GM21381 (cell line): ENCODE measurements around the gene GNAO1.

Experiments used
- ATAC-seq: cut with Tn5 transposase; IDR thresholded peaks from one replicate; pipeline ENCODE4 v1.9.1; 2021; ENCODE audit warnings: mild to moderate bottlenecking, moderate library complexity; ENCODE audit not compliant: unreplicated experiment

GNAO1 gene

DNA sequence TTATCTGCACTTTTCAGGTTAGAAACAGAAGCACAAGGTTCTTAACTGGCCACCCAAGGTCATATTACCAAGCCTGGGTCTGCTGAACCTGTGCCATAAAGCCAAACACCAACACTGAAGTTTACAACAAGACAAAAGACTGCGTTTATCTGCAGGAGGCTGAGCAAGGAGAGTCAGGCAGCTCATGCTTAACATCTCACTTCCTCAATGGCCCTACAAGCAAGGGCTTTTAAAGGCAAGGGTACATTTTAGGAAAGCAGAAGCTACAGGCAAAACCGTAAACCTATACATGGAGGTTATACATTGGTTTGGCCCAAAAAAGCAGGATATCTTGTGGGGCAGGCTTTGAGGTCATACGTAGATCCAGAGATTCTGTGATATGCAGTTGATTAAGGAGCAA is 91.2 kb downstream of the GNAO1 start:
- ATAC-seq: no peak

DNA sequence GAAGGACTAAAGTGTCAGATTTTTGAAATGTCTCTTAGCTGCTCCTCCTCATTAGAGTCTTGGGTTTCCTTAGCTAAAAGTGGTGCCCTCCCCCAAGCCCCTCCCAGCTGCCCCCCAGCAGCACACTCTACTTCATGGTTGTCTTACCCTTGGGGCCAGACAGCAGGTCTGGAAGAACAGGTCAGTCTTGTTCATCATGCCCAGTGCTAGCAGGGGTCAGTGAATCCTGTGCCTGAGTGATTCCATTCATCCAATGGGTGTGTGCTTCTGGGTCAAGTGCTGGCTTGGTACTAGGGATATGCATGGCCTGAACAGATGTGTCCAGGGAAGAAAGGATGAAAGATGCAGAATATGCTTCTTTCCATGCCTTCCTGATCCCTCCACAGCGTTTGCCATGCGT is 93.2 kb downstream of the GNAO1 start:
- no peak for ATAC-seq

DNA sequence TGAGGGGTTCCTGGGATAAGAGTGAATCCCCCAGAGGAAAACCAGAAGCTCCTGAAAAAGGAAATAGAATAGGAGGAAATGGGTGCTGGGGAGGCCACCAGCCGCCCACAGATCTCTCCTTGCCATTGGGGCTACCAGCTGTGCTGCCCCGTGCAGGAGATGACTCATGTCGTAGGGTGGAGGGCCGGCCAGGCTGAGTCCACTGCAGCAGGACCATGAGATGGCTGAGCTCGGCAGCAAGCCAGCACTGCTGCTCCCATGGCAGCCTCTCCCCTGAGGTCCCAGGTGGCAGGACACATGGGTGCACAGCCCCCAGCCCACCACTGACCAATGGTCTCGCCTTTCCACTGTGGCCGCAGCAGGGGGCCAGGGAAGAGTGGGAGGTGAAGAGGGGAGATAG is 95.5 kb downstream of the GNAO1 start:
- ATAC-seq: no peak

DNA sequence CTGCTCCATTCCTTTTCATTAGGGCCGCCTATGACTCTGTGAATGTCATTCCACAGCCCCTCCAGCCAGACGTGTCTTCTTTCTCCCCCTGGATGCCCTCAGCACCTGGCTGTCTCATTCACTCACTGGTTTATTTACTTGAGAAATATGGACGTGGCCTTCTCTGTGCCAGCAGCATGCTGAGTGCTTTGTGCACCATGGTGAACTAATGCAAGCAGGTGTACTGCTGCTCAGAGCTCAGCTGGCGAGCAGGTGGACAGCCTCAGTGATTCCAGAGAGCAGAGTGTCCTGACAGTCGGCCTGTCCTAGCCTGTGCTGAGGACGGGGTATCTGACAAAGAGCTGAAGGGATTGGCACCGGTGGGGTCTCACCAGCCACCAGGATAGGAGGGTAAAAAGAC is 96.7 kb downstream of the GNAO1 start:
- ATAC-seq: no peak

DNA sequence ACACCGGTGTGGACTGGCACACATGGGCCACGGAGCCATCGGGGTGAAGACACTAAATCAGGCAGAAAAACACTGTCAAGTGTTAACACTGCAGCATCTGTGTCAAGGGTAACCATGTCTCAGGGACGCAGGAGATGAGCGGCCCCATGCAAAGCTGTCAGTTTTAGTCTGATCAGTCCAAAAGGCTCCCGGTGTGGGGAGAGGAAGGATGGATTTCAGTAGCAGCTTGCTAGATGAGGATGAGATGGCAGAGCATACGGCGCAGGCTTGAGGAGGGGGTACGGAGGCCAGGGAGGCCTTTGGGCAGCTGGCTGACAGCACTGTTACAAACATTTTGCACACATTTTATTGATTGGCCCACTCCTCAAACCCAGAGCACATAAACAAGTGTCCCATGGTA is 98.1 kb downstream of the GNAO1 start:
- ATAC-seq: no peak

DNA sequence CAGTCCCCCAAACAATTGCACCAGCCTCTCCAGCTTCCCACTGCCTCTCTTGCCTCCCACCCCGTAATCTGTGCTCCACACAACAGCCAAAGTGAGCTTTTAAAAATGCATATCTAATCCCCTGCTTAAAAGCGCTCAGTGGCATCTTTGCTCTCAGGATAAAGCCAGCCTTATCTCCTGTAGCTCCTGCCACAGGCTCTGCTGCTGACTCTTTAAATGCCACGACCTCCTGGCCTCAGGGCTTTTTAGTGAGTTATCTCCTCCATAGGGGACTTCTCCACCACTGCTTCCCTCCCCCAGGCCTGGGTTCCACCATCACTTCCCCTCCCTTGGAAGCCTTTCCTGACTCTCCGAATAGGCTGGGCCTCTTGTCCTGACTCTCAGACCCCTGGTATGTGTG is 98.6 kb downstream of the GNAO1 start:
- ATAC-seq: no peak

DNA sequence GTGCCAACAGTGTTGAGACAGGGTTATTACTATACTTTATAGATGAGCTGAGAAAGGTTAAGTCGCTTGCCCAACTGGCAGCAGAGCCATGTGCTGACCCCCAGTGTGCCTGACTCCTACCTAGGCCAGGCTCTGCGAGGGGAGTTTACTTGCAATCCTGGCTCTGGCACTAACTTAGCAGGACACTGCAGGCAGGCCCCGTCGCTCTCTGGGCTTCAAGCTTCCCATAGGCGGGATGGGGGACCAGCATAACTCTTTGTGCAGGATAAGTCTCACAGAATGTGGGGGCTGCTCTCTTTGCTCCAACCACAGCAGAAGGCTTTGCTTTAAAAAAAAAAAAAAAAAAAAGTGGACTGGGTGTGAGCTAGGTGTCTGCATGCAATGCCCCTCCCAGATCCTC is 102.7 kb downstream of the GNAO1 start:
- no peak for ATAC-seq

DNA sequence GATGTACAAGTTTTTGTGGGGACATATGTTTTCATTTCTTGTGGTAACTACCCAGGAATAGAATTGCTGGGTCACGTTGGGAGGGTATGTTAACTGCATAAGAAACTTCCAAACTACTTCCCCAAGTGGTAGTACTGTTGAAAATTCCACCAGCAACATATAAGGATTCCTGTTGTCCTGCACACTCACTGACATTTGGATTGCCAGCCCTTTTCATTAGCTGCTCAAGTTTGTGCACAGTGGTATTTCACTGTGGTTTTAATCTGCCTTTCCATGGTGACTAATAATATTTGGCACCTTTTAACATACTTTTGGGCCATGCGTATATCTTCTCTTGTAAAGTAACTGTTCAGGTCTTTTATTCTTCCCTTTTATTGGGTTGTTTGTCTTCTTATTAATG is 103.3 kb downstream of the GNAO1 start:
- no peak for ATAC-seq

DNA sequence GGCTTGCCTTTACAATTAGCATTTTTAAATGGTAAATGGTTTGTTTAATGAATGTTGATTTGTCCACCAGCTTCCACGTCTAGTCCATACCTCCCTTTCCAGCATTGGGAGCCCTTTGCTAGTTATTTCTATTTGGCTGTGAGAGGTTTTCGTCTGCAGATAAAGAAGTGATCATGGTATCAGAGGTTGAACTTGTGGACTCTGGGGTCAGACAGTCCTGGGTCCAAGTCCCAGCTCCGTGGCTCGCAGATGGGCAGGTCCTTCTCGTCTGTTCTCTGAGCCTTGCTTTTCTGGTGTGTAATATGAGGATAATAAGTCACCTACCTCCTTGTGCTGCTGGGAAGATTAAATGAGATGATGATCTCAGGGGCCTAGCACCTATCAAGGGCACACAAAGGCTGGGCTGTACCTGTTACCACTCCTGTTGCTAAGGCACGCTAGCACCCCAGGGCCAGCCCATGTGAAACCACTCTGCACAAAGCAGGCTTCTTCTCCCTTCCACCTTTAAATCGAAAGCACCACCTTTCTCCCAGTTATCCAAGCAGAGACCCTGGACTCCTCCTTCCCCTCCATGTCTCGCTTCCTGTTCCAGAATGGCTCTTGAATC is 103.9 kb downstream of the GNAO1 start:
- no peak for ATAC-seq

DNA sequence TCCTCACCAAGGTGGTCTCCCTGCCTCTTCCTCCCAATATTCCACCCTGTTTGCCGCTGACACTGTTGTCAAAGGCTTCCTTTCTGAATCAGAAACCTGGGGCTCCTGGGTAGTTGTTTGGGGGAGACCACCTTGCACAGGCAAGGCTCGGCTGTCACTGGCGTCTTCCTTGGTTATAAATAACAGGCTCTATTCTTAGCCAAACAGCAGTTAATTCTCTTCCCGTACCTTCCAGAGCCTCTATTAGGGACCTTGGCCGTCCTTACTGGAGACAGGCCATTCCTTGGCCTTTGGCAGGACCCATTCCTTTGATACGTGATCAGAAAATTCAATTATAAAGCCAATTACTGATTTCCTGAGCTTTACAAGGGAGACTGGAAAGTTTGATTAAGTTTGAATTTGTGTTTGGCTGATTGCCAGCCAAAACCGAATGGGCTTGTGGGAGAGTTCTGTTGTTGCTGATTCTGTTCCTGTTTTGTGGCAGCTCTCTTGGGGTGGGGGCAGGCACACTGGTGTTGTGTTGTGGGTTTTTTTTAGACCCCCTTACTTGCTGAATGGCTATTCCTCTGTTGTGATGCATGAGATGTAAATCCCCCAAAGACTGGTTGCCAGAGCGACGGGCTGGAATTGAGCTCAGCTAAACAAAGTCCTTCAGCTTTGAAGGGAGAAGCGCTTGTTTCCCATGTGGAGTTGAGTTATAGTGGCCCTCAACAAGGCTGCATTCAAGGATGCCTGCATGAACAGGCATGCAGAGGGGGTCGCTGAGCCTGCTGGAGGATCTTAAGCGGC is 104.6 kb downstream of the GNAO1 start:
- no peak for ATAC-seq

DNA sequence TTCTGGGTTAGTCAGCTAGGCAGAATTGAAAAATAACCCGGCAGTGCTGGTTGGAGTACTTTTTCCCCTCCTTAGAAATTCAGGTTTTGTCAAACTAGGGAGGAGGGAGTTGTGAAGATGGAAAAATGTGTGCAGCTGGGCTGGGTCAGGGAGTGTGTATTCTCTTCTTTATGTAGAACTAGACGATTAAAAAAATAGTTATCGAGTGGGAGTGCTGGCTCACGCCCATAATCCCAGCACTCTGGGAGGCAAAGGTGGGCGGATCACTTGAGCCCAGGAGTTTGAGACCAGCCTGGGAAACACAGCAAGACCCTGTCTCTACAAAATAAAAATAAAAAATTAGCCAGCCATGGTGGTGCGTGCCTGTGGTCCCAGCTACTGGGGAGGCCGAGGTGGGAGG is 106.4 kb downstream of the GNAO1 start:
- ATAC-seq: no peak

DNA sequence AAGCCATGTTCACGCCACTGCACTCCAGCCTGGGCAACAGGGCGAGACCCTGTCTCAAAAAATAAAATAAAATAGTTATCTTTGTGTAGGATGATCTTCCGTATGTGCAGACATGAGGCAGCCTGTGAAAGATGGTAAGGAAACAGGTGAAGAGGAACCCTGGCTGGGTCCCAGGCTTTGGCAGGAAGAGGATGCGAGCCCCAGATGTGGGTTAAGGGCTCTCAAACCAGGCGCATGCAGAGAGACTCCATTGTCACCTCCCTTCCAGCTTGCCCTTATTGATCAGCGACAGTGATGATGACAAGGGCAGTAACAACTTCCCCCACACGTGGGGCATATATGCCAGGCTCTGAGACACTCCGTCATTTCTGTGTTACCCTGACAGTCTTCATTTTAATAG is 106.8 kb downstream of the GNAO1 start:
- no peak for ATAC-seq

DNA sequence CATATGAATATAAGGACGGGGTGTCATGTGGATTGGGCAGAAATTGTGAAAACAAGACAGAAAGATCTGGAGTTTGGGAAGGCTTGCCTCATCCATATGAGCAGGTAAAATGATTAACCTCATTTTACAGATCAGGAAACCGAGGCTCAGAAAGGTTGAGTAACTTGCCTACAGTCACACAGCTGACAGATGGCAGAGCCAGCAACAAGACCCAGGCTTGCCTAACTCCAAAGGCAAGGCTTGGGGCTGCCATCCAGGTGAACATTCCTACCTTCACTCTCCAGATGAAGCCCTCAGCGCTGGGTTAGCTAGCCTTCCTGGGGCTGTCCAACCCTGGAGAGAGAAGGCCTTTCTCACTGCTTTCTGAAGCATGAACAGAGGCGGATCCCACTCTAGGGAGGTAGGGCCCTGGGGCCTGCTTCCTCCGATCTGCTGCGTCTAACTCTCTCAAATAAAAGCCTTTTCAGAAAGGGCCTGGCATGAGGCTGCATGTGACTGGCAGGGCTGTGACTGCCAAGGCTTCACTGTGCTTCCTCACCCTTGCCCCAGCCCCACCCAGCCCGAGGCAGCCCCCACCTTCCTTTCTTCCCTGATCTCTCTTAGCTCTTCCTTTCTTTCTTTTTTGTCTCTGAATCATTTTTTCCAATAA is 107.8 kb downstream of the GNAO1 start:
- no peak for ATAC-seq

DNA sequence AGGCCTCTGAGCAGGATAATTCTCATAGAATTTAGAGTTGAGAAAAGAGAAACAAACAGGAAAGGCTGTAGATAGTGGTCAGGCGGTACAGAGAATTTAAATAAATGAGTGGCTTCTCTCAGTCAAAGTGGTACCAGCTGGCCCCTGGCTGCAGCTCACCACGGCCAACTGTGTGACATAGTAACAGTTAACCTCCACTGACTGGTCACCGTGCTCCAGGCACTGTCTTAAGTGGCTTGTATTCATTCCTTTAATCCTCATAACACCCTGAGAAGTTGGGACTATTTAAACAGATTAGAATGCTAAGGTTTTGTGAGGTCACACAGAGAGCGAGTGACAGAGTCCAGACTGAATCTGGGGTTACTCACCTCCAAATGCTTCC is 108.9 kb downstream of the GNAO1 start:
- ATAC-seq: no peak

DNA sequence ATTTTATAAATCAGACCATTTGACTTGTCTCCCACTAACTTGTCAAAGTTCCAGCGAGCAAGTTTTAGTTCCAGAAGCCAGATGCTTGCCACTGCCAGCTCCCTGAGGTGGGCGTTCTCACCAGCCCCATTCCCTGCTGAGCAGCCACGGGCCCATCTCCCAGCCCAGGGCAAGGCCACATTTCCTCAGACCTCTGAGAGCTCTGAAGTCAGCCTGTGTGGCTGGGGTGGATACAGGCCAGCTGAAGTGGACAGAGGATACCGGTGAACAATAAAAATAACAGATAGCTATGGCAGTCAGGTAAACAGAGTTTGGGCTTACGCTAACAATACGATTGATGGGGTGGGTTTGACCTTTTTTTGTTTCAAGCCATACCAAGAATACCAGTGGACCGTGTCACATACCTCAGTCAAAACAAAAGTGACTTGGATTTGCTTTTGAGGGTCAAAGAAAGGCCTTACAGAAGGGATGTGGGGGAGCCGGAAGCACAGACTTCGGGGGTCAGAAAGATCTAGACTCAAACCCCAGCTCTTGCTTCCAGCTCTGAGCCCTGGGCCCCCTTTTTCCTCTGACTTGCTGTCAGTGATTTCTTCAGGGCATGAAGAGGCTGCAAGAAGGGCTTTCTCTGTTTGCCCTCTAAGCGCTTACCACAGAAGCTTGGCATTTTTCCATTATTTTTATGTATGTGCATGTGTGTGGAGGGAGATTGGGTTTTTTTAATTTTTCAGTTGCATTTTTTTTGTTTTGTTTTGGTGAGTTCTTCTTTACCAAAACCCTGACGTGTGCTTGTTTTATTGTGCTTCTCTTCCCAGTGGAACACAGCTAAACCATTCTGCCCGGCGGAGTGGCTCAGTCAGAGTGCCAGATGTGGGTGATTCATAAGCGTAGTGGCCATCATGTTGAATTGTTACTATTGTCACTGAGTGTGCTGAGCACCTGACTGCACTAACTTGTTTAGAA is 109.9 kb downstream of the GNAO1 start:
- no peak for ATAC-seq

DNA sequence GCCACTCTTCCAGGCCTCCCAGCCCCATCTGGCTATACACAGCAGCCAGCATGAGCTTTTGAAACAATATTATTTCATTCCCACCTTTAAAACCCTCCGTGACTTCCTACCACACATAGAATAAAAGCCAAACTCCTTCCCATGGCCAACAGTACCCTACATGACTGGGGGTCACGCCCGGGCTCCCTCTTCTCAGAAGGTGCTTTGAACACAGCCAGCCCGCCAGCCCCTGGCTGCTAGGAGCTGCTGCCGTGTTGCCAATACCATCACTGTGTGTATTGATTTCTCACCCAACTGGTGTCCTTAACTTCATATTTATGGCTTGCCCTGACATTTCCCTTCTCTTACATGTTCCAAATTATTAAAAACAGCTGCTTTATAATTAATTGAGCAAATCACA is 111.2 kb downstream of the GNAO1 start:
- ATAC-seq: no peak

DNA sequence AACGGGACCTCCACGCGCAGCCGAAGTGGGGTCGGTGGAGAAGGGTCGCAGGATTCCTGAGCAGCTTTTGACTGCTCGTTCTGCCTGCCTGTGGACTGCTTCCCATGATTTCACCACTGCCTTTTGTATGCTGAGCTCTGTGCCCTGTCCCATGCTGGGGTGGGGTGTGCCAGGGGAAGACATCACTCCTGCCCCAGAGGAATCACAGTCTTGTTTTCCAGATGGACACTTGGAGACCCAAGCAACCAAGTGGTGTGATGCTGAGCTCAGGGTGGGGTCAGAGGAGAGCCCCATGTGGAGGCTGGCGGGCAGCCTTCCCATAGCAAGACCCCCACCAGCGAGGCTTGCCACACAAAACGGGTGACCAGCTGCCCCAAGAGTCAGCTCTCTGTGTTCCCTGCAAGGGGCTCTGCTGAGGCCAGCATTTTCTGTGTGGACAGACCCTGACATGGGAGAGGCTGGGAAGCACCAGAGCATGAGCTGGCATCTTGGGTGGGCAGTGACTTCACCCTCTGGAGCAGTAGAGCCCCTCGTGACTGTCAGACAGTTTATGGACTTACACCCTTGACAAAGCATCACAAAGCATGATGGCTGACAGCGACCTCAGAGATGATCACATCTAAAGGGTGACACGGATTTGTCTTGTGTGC is 111.9 kb downstream of the GNAO1 start:
- no peak for ATAC-seq

DNA sequence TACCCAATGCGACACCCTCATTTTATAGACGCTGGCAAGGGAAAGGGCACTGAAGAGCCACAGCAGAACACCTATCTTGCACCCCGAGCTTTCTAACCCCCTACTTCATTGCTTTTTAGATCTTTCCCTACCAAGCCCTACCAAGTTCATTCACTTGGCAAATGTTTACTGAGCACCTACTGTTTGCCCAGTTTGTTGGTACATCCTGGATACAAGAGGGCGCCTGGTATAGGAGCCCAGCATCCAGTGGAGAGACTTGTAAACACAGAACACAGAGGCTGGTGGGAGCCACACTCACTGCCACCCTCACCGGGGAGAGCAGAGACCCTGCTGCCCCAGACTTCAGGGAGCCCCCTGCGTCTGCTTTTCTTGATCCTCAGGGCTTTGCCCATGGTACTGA is 112.6 kb downstream of the GNAO1 start:
- ATAC-seq: no peak

DNA sequence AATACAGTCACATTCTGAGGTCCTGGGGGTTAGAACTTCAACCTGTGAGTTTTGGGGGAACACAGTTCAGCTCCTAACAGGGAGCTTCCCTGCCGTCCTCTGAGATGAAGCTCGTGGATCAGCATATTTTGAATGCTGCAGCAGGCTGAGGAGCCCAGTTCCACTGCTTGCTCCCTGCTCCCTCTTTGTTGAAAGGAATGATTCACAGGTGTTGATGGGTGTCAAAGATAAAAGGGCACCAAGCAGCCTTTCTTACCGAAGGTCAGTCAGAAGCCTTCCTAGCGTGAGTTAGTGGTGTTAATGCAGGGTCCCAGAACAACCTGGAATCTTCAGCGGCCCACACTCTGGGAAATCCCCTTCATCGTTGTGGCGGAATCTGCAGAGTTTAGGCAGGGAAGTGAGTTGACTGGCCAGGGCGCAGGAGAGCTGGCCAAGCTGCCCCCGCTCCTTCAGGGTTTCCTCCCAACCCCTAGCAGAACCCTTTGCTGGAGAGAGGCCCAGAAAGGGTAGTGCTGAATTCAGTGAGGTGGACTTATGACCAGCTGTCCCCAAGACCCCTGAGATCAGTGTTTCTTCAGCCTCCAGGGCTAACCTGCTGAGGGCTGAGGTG is 114.8 kb downstream of the GNAO1 start:
- no peak for ATAC-seq
